HEK293 (cell line): ENCODE measurements around the gene GNB1.

Experiments
- CTCF ChIA-PET: fragments of 350-600 bp; formaldehyde crosslinking; extraction: SDS; loops from one replicate; lab custom pipeline; 2021; ENCODE audit warnings: antibody characterized with exemption; lab: Yijun Ruan, JAX
- POLR2A ChIA-PET: fragments of 300-600 bp; formaldehyde crosslinking; extraction: SDS; loops from one replicate; lab custom pipeline; 2020; ENCODE audit warnings: antibody characterized with exemption, inconsistent platforms; lab: Yijun Ruan, JAX
- H3K27ac ChIP-seq: fragments of 200-500 bp; sonication (Bioruptor generic); 2 replicates; pipeline ENCODE4 v1.5.1; 2014; ENCODE audit warnings: low read depth, low read length, control low read depth, inconsistent platforms; ENCODE audit errors: extremely low read depth
- H3K36me3 ChIP-seq, 2 experiments: fragments of 200-500 bp in 1 of 2; sonication (Bioruptor generic) in 1 of 2; 1 replicate in 1 of 2; 2 replicates in 1 of 2; pipeline ENCODE4 v1.5.1; 2014 to 2017; ENCODE audit warnings: inconsistent platforms in 2 of 2, low read length in 2 of 2; ENCODE audit not compliant: control insufficient read depth in 2 of 2, insufficient read depth in 1 of 2
- H3K4me1 ChIP-seq: fragments of 200-500 bp; sonication (Bioruptor generic); 2 replicates; pipeline ENCODE4 v1.5.1; 2014; ENCODE audit warnings: mild to moderate bottlenecking, low read length, inconsistent platforms; ENCODE audit not compliant: control insufficient read depth, insufficient read depth
- H3K4me3 ChIP-seq: 2 replicates; pipeline ENCODE4 v1.5.1; 2011; ENCODE audit warnings: low read depth, mild to moderate bottlenecking, control low read depth, low read length, moderate library complexity
- H3K9me3 ChIP-seq: fragments of 200-500 bp; sonication (Bioruptor generic); 2 replicates; pipeline ENCODE4 v1.5.1; 2014; ENCODE audit warnings: low read depth, low read length, inconsistent platforms; ENCODE audit not compliant: control insufficient read depth, insufficient read depth
- BCL11A ChIP-seq: fragments of 450-650 bp; formaldehyde crosslinking; IDR thresholded peaks from 2 replicates; pipeline ENCODE4 v1.5.1; 2016; ENCODE audit warnings: low read depth, missing biosample characterization, missing genetic modification characterization
- KLF17 ChIP-seq: fragments of 450-650 bp; formaldehyde crosslinking; IDR thresholded peaks from 2 replicates; pipeline ENCODE4 v1.5.1; 2016; ENCODE audit warnings: missing biosample characterization, missing genetic modification characterization
- OSR2 ChIP-seq: fragments of 450-650 bp; formaldehyde crosslinking; IDR thresholded peaks from 2 replicates; pipeline ENCODE4 v1.5.1; 2016; ENCODE audit warnings: missing biosample characterization, missing genetic modification characterization
- YY1 ChIP-seq: fragments of 450-650 bp; formaldehyde crosslinking; IDR thresholded peaks from 2 replicates; pipeline ENCODE4 v1.5.1; 2018; ENCODE audit warnings: missing biosample characterization, missing genetic modification characterization
- ZBTB8A ChIP-seq: fragments of 450-650 bp; formaldehyde crosslinking; IDR thresholded peaks from 2 replicates; pipeline ENCODE4 v1.5.1; 2016; ENCODE audit warnings: missing biosample characterization, missing genetic modification characterization
- ZFP41 ChIP-seq: fragments of 450-650 bp; formaldehyde crosslinking; IDR thresholded peaks from 2 replicates; pipeline ENCODE4 v1.5.1; 2016; ENCODE audit warnings: missing biosample characterization, missing genetic modification characterization, borderline replicate concordance
- ZIC2 ChIP-seq: fragments of 450-650 bp; formaldehyde crosslinking; IDR thresholded peaks from 2 replicates; pipeline ENCODE4 v1.5.1; 2016; ENCODE audit warnings: missing biosample characterization, missing genetic modification characterization
- ZNF169 ChIP-seq: fragments of 450-650 bp; formaldehyde crosslinking; IDR thresholded peaks from 2 replicates; pipeline ENCODE4 v1.5.1; 2016; ENCODE audit warnings: missing biosample characterization, missing genetic modification characterization
- ZNF202 ChIP-seq: fragments of 450-650 bp; formaldehyde crosslinking; IDR thresholded peaks from 2 replicates; pipeline ENCODE4 v1.5.1; 2016; ENCODE audit warnings: missing biosample characterization, missing genetic modification characterization, borderline replicate concordance
- ZNF324 ChIP-seq: fragments of 450-650 bp; formaldehyde crosslinking; IDR thresholded peaks from 2 replicates; pipeline ENCODE4 v1.5.1; 2016; ENCODE audit warnings: missing biosample characterization, missing genetic modification characterization
- ZNF366 ChIP-seq: fragments of 450-650 bp; formaldehyde crosslinking; conservative IDR thresholded peaks from 2 replicates; pipeline ENCODE4 v1.5.1; 2016; ENCODE audit warnings: missing biosample characterization, missing genetic modification characterization
- ZNF391 ChIP-seq: fragments of 450-650 bp; formaldehyde crosslinking; IDR thresholded peaks from 2 replicates; pipeline ENCODE4 v1.5.1; 2016; ENCODE audit warnings: low read depth, missing biosample characterization, missing genetic modification characterization, borderline replicate concordance
- ZNF416 ChIP-seq: fragments of 450-650 bp; formaldehyde crosslinking; IDR thresholded peaks from 2 replicates; pipeline ENCODE4 v1.5.1; 2016; ENCODE audit warnings: missing biosample characterization, missing genetic modification characterization
- ZNF548 ChIP-seq: fragments of 450-650 bp; formaldehyde crosslinking; IDR thresholded peaks from 2 replicates; pipeline ENCODE4 v1.5.1; 2016; ENCODE audit warnings: missing biosample characterization, missing genetic modification characterization
- ZNF555 ChIP-seq: fragments of 450-650 bp; formaldehyde crosslinking; conservative IDR thresholded peaks from 2 replicates; pipeline ENCODE4 v1.5.1; 2017; ENCODE audit warnings: missing biosample characterization, mild to moderate bottlenecking, missing genetic modification characterization, inconsistent platforms
- ZNF558 ChIP-seq: fragments of 450-650 bp; formaldehyde crosslinking; IDR thresholded peaks from 2 replicates; pipeline ENCODE4 v1.5.1; 2016; ENCODE audit warnings: missing biosample characterization, missing genetic modification characterization
- ZNF610 ChIP-seq: fragments of 450-650 bp; formaldehyde crosslinking; IDR thresholded peaks from 2 replicates; pipeline ENCODE4 v1.5.1; 2016; ENCODE audit warnings: missing biosample characterization, missing genetic modification characterization, borderline replicate concordance
- ZNF623 ChIP-seq: fragments of 450-650 bp; formaldehyde crosslinking; IDR thresholded peaks from 2 replicates; pipeline ENCODE4 v1.5.1; 2016; ENCODE audit warnings: missing biosample characterization, missing genetic modification characterization
- ZSCAN16 ChIP-seq: fragments of 450-650 bp; formaldehyde crosslinking; IDR thresholded peaks from 2 replicates; pipeline ENCODE4 v1.5.1; 2016; ENCODE audit warnings: missing biosample characterization, missing genetic modification characterization

Gene GNB1

GRCh38 chr1:1780598-1781525, 110.0 kb downstream of the GNB1 start:
- CTCF ChIA-PET: interaction anchor here (0.6 to 1.8 kb wide), 3 partner anchors 8 to 264 kb away, joined by 3 to 8 read pairs (median 3); no protein-coding TSS in a partner anchor
- Histone ChIP-seq H3K9me3 (no peaks in the 10 kb centered on the region), H3K27ac (no peak overlapping the region), H3K4me1 (no peaks in the 10 kb centered on the region), H3K4me3 (no peak overlapping the region), H3K36me3 (peaks cover 0 to 21% of the 10 kb centered on the region in 2 experiments; a peak in 1 of 3 replicates)
- POLR2A ChIA-PET: no interaction called here
- no peak for TF ChIP-seq ZNF366 (tag by site-specific recombination)
- peak; percentile 86 for TF ChIP-seq ZNF548 (tag by site-specific recombination)

- ChIA-PET POLR2A (no interaction called here), CTCF (interaction anchor here (0.6 to 1.8 kb wide), 7 partner anchors 9 to 265 kb away, joined by 3 to 8 read pairs (median 3); no protein-coding TSS in a partner anchor)
- Histone ChIP-seq H3K4me3 (no peak overlapping the region), H3K36me3 (peaks cover 0 to 21% of the 10 kb centered on the region in 2 experiments; a peak in 2 of 3 replicates), H3K4me1 (no peaks in the 10 kb centered on the region), H3K9me3 (no peaks in the 10 kb centered on the region), H3K27ac (no peak overlapping the region)
- no peak for TF ChIP-seq ZFP41 (tag by site-specific recombination)
- 0 out of 2 replicates have a peak, but pooled peaks have one; percentile 9 for TF ChIP-seq OSR2 (tag by site-specific recombination)
- TF ChIP-seq ZIC2: peak; percentile 55
- no peak for TF ChIP-seq ZNF610 (tag by site-specific recombination)
- 0 out of 2 replicates have a peak, but pooled peaks have one; percentile 15 for TF ChIP-seq ZNF391 (tag by site-specific recombination)
- TF ChIP-seq ZNF623 (tag by site-specific recombination): no peak
Observed at GRCh38 chr1:1779691-1780597, 110.9 kb downstream of the GNB1 start.

GRCh38 chr1:1779320-1779675, 111.6 kb downstream of the GNB1 start:
- peak overlapping the region; percentile 94; the same call in 1 of the 2 replicates for H3K27ac ChIP-seq
- H3K4me1 ChIP-seq: no peaks in the 10 kb centered on the region
- ChIA-PET POLR2A (no interaction called here), CTCF (interaction anchor here (0.6 to 1.8 kb wide), 4 partner anchors 8 to 181 kb away, joined by 3 to 8 read pairs (median 4); no protein-coding TSS in a partner anchor)
- H3K4me3 ChIP-seq: no peak overlapping the region
- no peak for TF ChIP-seq YY1 (tag by site-specific recombination)
- no peak for TF ChIP-seq BCL11A
- TF ChIP-seq ZSCAN16: no peak
- no peak for TF ChIP-seq ZNF416
- TF ChIP-seq ZNF555 (tag by site-specific recombination): no peak
- no peak for TF ChIP-seq ZNF558 (tag by site-specific recombination)
- TF ChIP-seq ZNF202: no peak
- TF ChIP-seq KLF17 (tag by site-specific recombination): no peak
- no peak for TF ChIP-seq ZNF169 (tag by site-specific recombination)
- no peak for TF ChIP-seq ZNF324 (tag by site-specific recombination)
- TF ChIP-seq ZBTB8A (tag by site-specific recombination): no peak
- H3K9me3 ChIP-seq: no peaks in the 10 kb centered on the region
- peaks cover 0 to 20% of the 10 kb centered on the region in 2 experiments; a peak in 2 of 3 replicates for H3K36me3 ChIP-seq
